DOHH2 (cell line): Measurements from ENCODE around the gene TMEM272.

Source experiments
- H3F3A ChIP-seq: fragments of 200-600 bp; sonication (generic), shearing (Covaris generic); 2 replicates; pipeline ENCODE4 v1.6.0; 2016; ENCODE audit warnings: antibody characterized with exemption, mild to moderate bottlenecking; ENCODE audit not compliant: control insufficient read depth, insufficient read depth
- H3K27ac ChIP-seq: fragments of 200-600 bp; sonication (generic); 2 replicates; pipeline ENCODE4 v1.5.1; 2014; ENCODE audit warnings: low read depth, mild to moderate bottlenecking, low read length, moderate library complexity
- H3K27me3 ChIP-seq: fragments of 200-600 bp; sonication (generic); 2 replicates; pipeline ENCODE4 v1.6.1; 2014; ENCODE audit warnings: mild to moderate bottlenecking, low read length, mixed read lengths; ENCODE audit not compliant: control insufficient read depth
- H3K36me3 ChIP-seq: fragments of 200-600 bp; sonication (generic); 2 replicates; pipeline ENCODE4 v1.6.1; 2014; ENCODE audit warnings: mild to moderate bottlenecking, low read length, moderate library complexity, mixed read lengths; ENCODE audit not compliant: control insufficient read depth
- H3K4me1 ChIP-seq: fragments of 200-600 bp; sonication (generic); 2 replicates; pipeline ENCODE4 v1.6.1; 2014; ENCODE audit warnings: mild to moderate bottlenecking, low read length, mixed read lengths; ENCODE audit not compliant: control insufficient read depth
- H3K4me2 ChIP-seq: fragments of 200-600 bp; sonication (generic); 2 replicates; pipeline ENCODE4 v1.6.0; 2014; ENCODE audit warnings: mild to moderate bottlenecking, low read length, moderate library complexity
- H3K4me3 ChIP-seq: fragments of 200-600 bp; sonication (generic); 2 replicates; pipeline ENCODE4 v1.5.1; 2014; ENCODE audit warnings: mild to moderate bottlenecking, low read length, mixed read lengths
- H3K79me2 ChIP-seq: fragments of 200-600 bp; sonication (generic); 2 replicates; pipeline ENCODE4 v1.6.1; 2014; ENCODE audit warnings: mild to moderate bottlenecking, low read length, mixed read lengths; ENCODE audit not compliant: control insufficient read depth
- H3K9me2 ChIP-seq: fragments of 200-600 bp; sonication (generic); replicated peaks from 2 replicates; pipeline ENCODE4 v1.6.1; 2014; ENCODE audit warnings: mild to moderate bottlenecking, low read length, mixed read lengths; ENCODE audit not compliant: control insufficient read depth
- H3K9me3 ChIP-seq: fragments of 200-600 bp; sonication (generic); 2 replicates; pipeline ENCODE4 v1.6.1; 2014; ENCODE audit warnings: antibody characterized with exemption, low read length, mixed read lengths; ENCODE audit not compliant: control insufficient read depth, insufficient read depth
- H4K20me1 ChIP-seq: fragments of 200-600 bp; sonication (generic); 2 replicates; pipeline ENCODE4 v1.6.0; 2014; ENCODE audit warnings: low read depth, mild to moderate bottlenecking, antibody characterized with exemption, low read length, moderate library complexity; ENCODE audit not compliant: control insufficient read depth, insufficient read depth
- CTCF ChIP-seq: fragments of 200-600 bp; sonication (generic); IDR thresholded peaks from one replicate; pipeline ENCODE4 v1.5.1; 2014; ENCODE audit warnings: antibody characterized with exemption, mild to moderate bottlenecking, low read depth, low read length; ENCODE audit not compliant: poor library complexity, severe bottlenecking
- EZH2phosphoT487 ChIP-seq: fragments of 200-600 bp; sonication (generic); IDR thresholded peaks from 2 replicates; pipeline ENCODE4 v1.6.1; 2017; ENCODE audit warnings: borderline replicate concordance, mild to moderate bottlenecking, antibody characterized with exemption, low read length, moderate library complexity, mixed read lengths

Gene TMEM272

GRCh38 chr13:51801631-51802099 lies 43.3 kb downstream of the TMEM272 start:
- Histone ChIP-seq H3F3A (peaks cover 14% of the 10 kb centered on the region), H3K9me2 (no peaks in the 10 kb centered on the region), H3K4me3 (no peak overlapping the region), H3K27me3 (no peaks in the 10 kb centered on the region), H3K9me3 (no peaks in the 10 kb centered on the region), H3K4me1 (peaks cover 40% of the 10 kb centered on the region), H3K27ac (no peak overlapping the region), H3K36me3 (peaks cover 3% of the 10 kb centered on the region; the same call in 1 of the 2 replicates), H4K20me1 (no peaks in the 10 kb centered on the region), H3K79me2 (peaks cover 15% of the 10 kb centered on the region), H3K4me2 (no peak overlapping the region)
- TF ChIP-seq EZH2phosphoT487 (no peak), CTCF (no peak)

GRCh38 chr13:51800486-51800885 lies 44.5 kb downstream of the TMEM272 start:
- TF ChIP-seq EZH2phosphoT487 (no peak), CTCF (no peak)
- Histone ChIP-seq H3K9me2 (no peaks in the 10 kb centered on the region), H3K4me2 (no peak overlapping the region), H3K79me2 (peaks cover 15% of the 10 kb centered on the region), H3K36me3 (peaks cover 3% of the 10 kb centered on the region; the same call in 1 of the 2 replicates), H4K20me1 (no peaks in the 10 kb centered on the region), H3K4me1 (peaks cover 42% of the 10 kb centered on the region), H3K27me3 (no peaks in the 10 kb centered on the region), H3K27ac (no peak overlapping the region), H3F3A (peaks cover 7% of the 10 kb centered on the region), H3K9me3 (no peaks in the 10 kb centered on the region), H3K4me3 (no peak overlapping the region)

- no peaks in the 10 kb centered on the region for H3K36me3 ChIP-seq
- H3K27me3 ChIP-seq: no peaks in the 10 kb centered on the region
- no peaks in the 10 kb centered on the region; the same call in 1 of the 2 replicates for H3F3A ChIP-seq
- H4K20me1 ChIP-seq: no peaks in the 10 kb centered on the region
- H3K9me2 ChIP-seq: no peaks in the 10 kb centered on the region
- H3K27ac ChIP-seq: no peak overlapping the region
- H3K4me1 ChIP-seq: peaks cover 42% of the 10 kb centered on the region
- H3K4me3 ChIP-seq: no peak overlapping the region
- no peak for TF ChIP-seq CTCF
- no peak for TF ChIP-seq EZH2phosphoT487
- peaks cover 8% of the 10 kb centered on the region for H3K79me2 ChIP-seq
- H3K9me3 ChIP-seq: no peaks in the 10 kb centered on the region
- no peak overlapping the region for H3K4me2 ChIP-seq
Observed at GRCh38 chr13:51799261-51799660, 45.7 kb downstream of the TMEM272 start.
